ENCODE results near the gene PPP2R2D. TPM values are rescaled to one million over a fixed set of nuclear protein-coding genes. Genes with fewer than 3 reads are reported as not detected.

PPP2R2D gene
- total RNA-seq, 2 donors from 2014 or later, result 43.1 to 52.4 TPM

- DNase-seq (peak in 2 of 4 donors; percentile 41 to 45), ATAC-seq (peak; percentile 72)
- intact Hi-C loops (cut with DNase I), result no loop called here
- TF ChIP-seq CTCF (IDR thresholded peaks at IDR 0.05) (peak in 2 of 7 experiments; percentile 10 to 19), POLR2A (IDR thresholded peaks at IDR 0.05) (no peak)
- WGBS, 2 donors, result 37 to 38% methylated on average over 17 to 24 of the region's 24 CpGs
- Histone ChIP-seq H3K9me3 (no peaks in the 10 kb centered on the region), H3K4me3 (no peak overlapping the region), H3K4me1 (no peaks in the 10 kb centered on the region), H3K27me3 (peaks cover 0 to 3% of the 10 kb centered on the region in 2 donors), H3K36me3 (replicated peaks in 1 of 2; ENCODE audit: insufficient read depth in 1 of 2, low read depth in 2 of 2) (no peaks in the 10 kb centered on the region), H3K27ac (no peak overlapping the region)
These were observed 9.4 kb upstream of the PPP2R2D start for GRCh38 chr10:131891196-131891928.

GRCh38 chr10:131891929-131892805 is 8.6 kb upstream of the PPP2R2D start:
- H3K36me3 ChIP-seq (replicated peaks in 1 of 2; ENCODE audit: insufficient read depth in 1 of 2, low read depth in 2 of 2), result no peaks in the 10 kb centered on the region
- no peak overlapping the region for H3K27ac ChIP-seq
- intact Hi-C loops (cut with DNase I), result no loop called here
- no peak for TF ChIP-seq CTCF (IDR thresholded peaks at IDR 0.05)
- TF ChIP-seq POLR2A (IDR thresholded peaks at IDR 0.05), result no peak
- no peaks in the 10 kb centered on the region for H3K9me3 ChIP-seq
- H3K4me1 ChIP-seq, result no peaks in the 10 kb centered on the region
- DNase-seq (no peak), ATAC-seq (no peak)
- no peak overlapping the region for H3K4me3 ChIP-seq
- WGBS, 2 donors, result 71 to 73% methylated on average over 26 to 28 of the region's 28 CpGs
- H3K27me3 ChIP-seq, result peaks cover 0 to 3% of the 10 kb centered on the region in 2 donors

GRCh38 chr10:131892806-131893675 is 7.8 kb upstream of the PPP2R2D start:
- Histone ChIP-seq H3K9me3 (no peaks in the 10 kb centered on the region), H3K27ac (no peak overlapping the region), H3K4me3 (no peak overlapping the region), H3K27me3 (peaks cover 0 to 3% of the 10 kb centered on the region in 2 donors), H3K36me3 (replicated peaks in 1 of 2; ENCODE audit: insufficient read depth in 1 of 2, low read depth in 2 of 2) (no peaks in the 10 kb centered on the region), H3K4me1 (no peaks in the 10 kb centered on the region)
- intact Hi-C loops (cut with DNase I), result no loop called here
- no peak for DNase-seq
- TF ChIP-seq CTCF (IDR thresholded peaks at IDR 0.05), result no peak
- WGBS, 2 donors, result 81 to 83% methylated on average over 27 of the region's 27 CpGs
- ATAC-seq, result no peak

GRCh38 chr10:131895116-131895515 is 5.7 kb upstream of the PPP2R2D start:
- DNase-seq, result no peak
- intact Hi-C loops (cut with DNase I), result no loop called here
- no peak for ATAC-seq
- H3K36me3 ChIP-seq (replicated peaks in 1 of 2; ENCODE audit: insufficient read depth in 1 of 2, low read depth in 2 of 2), result no peaks in the 10 kb centered on the region
- 88 to 96% methylated on average over 17 of the region's 17 CpGs for WGBS, 2 donors
- no peaks in the 10 kb centered on the region for H3K9me3 ChIP-seq
- no peak overlapping the region for H3K27ac ChIP-seq
- peaks cover 8% of the 10 kb centered on the region for H3K4me1 ChIP-seq
- H3K27me3 ChIP-seq, result no peaks in the 10 kb centered on the region
- TF ChIP-seq CTCF (IDR thresholded peaks at IDR 0.05) (no peak), POLR2A (IDR thresholded peaks at IDR 0.05) (no peak)
- no peak overlapping the region for H3K4me3 ChIP-seq

All from body of pancreas (tissue), 4 donors.